ENCODE results near the gene PICK1.

PICK1 gene

GRCh38 chr22:38124236-38124974 is 67.2 kb downstream of the PICK1 start:
- no peak overlapping the region for H3K4me3 ChIP-seq (ENCODE audit: low read depth, low read length)
- no peak for DNase-seq (ENCODE audit: low read depth)
- TF ChIP-seq CTCF (IDR thresholded peaks at IDR 0.05; ENCODE audit: control insufficient read depth, extremely low read depth, insufficient read depth) = no peak

- DNase-seq (ENCODE audit: low read depth) = no peak
- no peak overlapping the region for H3K4me3 ChIP-seq (ENCODE audit: low read depth, low read length)
- no peak for TF ChIP-seq CTCF (IDR thresholded peaks at IDR 0.05; ENCODE audit: control insufficient read depth, extremely low read depth, insufficient read depth)
These were observed 67.9 kb downstream of the PICK1 start for GRCh38 chr22:38125038-38125610.

Measured in LNCaP clone FGC (cell line).